ENCODE measurements around the gene EED. TPM values are rescaled to one million over a fixed set of nuclear protein-coding genes. Genes with fewer than 3 reads are reported as not detected.
A peak's percentile ranks its signal among the peaks of the same experiment; 100 is the strongest.

The EED gene, protein sequence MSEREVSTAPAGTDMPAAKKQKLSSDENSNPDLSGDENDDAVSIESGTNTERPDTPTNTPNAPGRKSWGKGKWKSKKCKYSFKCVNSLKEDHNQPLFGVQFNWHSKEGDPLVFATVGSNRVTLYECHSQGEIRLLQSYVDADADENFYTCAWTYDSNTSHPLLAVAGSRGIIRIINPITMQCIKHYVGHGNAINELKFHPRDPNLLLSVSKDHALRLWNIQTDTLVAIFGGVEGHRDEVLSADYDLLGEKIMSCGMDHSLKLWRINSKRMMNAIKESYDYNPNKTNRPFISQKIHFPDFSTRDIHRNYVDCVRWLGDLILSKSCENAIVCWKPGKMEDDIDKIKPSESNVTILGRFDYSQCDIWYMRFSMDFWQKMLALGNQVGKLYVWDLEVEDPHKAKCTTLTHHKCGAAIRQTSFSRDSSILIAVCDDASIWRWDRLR
- total RNA-seq (2013), result 13.3 TPM
- polyA plus RNA-seq (10 to 100 TPM in 1 of 3 donors, 1 to 10 TPM in 2; 2.3 to 17.8 (median 5.1) TPM), polyA minus RNA-seq (4.1 and 4.6 TPM in 2 replicates), total RNA-seq (9.6 to 33.7 (median 28.8) reads per million in 11 experiments)

DNA sequence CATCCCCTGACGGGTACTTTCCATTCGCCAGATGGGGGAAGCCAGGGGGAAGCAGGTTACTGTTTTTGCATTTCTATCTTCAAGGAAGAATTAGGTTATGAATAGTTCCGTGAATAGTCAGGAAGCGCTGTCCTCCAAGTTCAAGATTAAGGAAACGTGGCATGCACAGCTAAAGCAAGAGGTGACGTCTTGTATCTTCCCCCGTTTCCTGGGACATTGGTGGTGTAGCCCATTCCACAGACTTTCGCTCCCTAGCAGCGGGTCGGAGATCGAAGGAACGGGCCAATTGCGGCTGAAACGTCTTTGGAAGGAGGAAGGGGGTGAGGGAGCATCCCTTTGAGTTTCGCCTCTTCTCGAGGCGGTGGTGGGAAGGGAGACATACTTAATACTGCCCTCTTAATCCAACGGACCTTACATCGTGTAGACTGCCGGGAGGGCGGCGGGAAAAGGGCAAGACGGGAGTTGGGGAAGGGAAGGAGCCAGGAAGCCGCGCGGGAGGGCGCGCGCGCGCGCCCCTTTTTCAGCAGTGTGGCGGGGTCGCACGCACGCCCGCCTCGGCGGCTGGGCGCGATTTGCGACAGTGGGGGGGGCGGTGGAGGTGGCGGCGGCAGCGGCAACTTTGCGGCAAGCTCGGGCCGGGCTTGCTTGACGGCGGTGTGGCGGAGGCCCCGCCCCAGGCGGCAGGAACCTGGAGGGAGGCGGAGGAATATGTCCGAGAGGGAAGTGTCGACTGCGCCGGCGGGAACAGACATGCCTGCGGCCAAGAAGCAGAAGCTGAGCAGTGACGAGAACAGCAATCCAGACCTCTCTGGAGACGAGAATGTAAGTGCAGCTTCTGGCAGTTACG, at the start of gene EED:
EED (plus strand) TSS at position 232 of the 847 bp plus-strand sequence; CDS start at position 709, 477 bp downstream.
- H3K4me1 Mint-ChIP-seq, result peaks cover 29% of the 10 kb centered on the region
- Histone ChIP-seq H3K4me2 (replicated peaks; ENCODE audit: extremely low read depth, low read length, poor library complexity, severe bottlenecking) (peak within 1 kb of the TSS; percentile 91), H3K79me2 (ENCODE audit: insufficient read depth, low read length) (peaks cover 45% of the 10 kb centered on the region), H3K9ac (ENCODE audit: insufficient read depth, low read length, poor library complexity, severe bottlenecking) (peak within 1 kb of the TSS; percentile 95), H3K36me3 (replicated peaks in 1 of 2; ENCODE audit: control insufficient read depth in 1 of 2, insufficient read depth in 2 of 2, low read length in 2 of 2) (no peaks in the 10 kb centered on the region), H3K27ac (ENCODE audit: low read depth in 1 of 2, low read length in 2 of 2) (peak within 1 kb of the TSS; percentile 95 to 99), H3K4me1 (ENCODE audit: control insufficient read depth in 1 of 2, insufficient read depth in 2 of 2, low read length in 2 of 2) (peaks cover 23 to 25% of the 10 kb centered on the region in 2 donors), H3K27me3 (ENCODE audit: control insufficient read depth in 2 of 2, insufficient read depth in 2 of 2, low read length in 2 of 2) (no peaks in the 10 kb centered on the region), H3K4me3 (replicated peaks in 1 of 3; ENCODE audit: low read depth in 2 of 3, low read length in 3 of 3) (peak within 1 kb of the TSS; percentile 69 to 100 (median 99)), H2AFZ (ENCODE audit: insufficient read depth, low read depth, low read length, poor library complexity, severe bottlenecking) (peak within 1 kb of the TSS; percentile 93), H3K9me3 (replicated peaks in 1 of 2; ENCODE audit: control insufficient read depth in 1 of 2, insufficient read depth in 1 of 2, low read length in 2 of 2) (no peaks in the 10 kb centered on the region), H4K20me1 (ENCODE audit: insufficient read depth, low read length) (peaks cover 36% of the 10 kb centered on the region)
- no peaks in the 10 kb centered on the region for H3K36me3 Mint-ChIP-seq
- under 1% methylated on average over 51 of the region's 64 CpGs for WGBS (ENCODE audit: insufficient coverage)
- no peak within 1 kb of the TSS for H3K27ac Mint-ChIP-seq
- peak within 1 kb of the TSS in 1 of 2 donors; percentile 20 for H3K4me3 Mint-ChIP-seq
- intact Hi-C loops (cut with micrococcal nuclease), result loop anchor here (1.0 to 10.0 kb wide), 4 partner anchors 175 to 580 kb away; partner anchors contain the start of genes CCDC83 (in 1 of the 2), CREBZF (in 1 of the 2) and PICALM (in 1 of the 2)
- H3K9me3 Mint-ChIP-seq, result no peaks in the 10 kb centered on the region
- H3K27me3 Mint-ChIP-seq (ENCODE audit: low read depth in 3 of 3), result peaks cover 0 to 3% (median 0%) of the 10 kb centered on the region in 3 donors
- DNase-seq, result peak; percentile 93 to 96 (median 95)
- TF ChIP-seq CTCF (IDR thresholded peaks at IDR 0.05), result no peak

GRCh38 chr11:86194998-86195397, 49.6 kb upstream of the EED start:
- Mint-ChIP-seq H3K4me1 (peaks cover 67% of the 10 kb centered on the region), H3K27ac (peak overlapping the region in 1 of 7 donors; percentile 54), H3K9me3 (peaks cover 0 to 2% (median 0%) of the 10 kb centered on the region in 7 donors), H3K36me3 (no peaks in the 10 kb centered on the region), H3K27me3 (ENCODE audit: low read depth in 3 of 3) (peaks cover 0 to 3% (median 0%) of the 10 kb centered on the region in 3 donors), H3K4me3 (no peak overlapping the region)
- Histone ChIP-seq H3K9ac (ENCODE audit: insufficient read depth, low read length, poor library complexity, severe bottlenecking) (no peak overlapping the region), H3K36me3 (replicated peaks in 1 of 2; ENCODE audit: control insufficient read depth in 1 of 2, insufficient read depth in 2 of 2, low read length in 2 of 2) (no peaks in the 10 kb centered on the region), H3K4me3 (replicated peaks in 1 of 3; ENCODE audit: low read depth in 2 of 3, low read length in 3 of 3) (no peak overlapping the region), H3K27me3 (ENCODE audit: control insufficient read depth in 2 of 2, insufficient read depth in 2 of 2, low read length in 2 of 2) (no peaks in the 10 kb centered on the region), H3K4me2 (replicated peaks; ENCODE audit: extremely low read depth, low read length, poor library complexity, severe bottlenecking) (no peak overlapping the region), H3K27ac (ENCODE audit: low read depth in 1 of 2, low read length in 2 of 2) (no peak overlapping the region), H3K9me3 (replicated peaks in 1 of 2; ENCODE audit: control insufficient read depth in 1 of 2, insufficient read depth in 1 of 2, low read length in 2 of 2) (no peaks in the 10 kb centered on the region), H2AFZ (ENCODE audit: insufficient read depth, low read depth, low read length, poor library complexity, severe bottlenecking) (no peak overlapping the region), H3K79me2 (ENCODE audit: insufficient read depth, low read length) (no peaks in the 10 kb centered on the region), H3K4me1 (ENCODE audit: control insufficient read depth in 1 of 2, insufficient read depth in 2 of 2, low read length in 2 of 2) (peaks cover 62 to 72% of the 10 kb centered on the region in 2 donors), H4K20me1 (ENCODE audit: insufficient read depth, low read length) (no peaks in the 10 kb centered on the region)
- intact Hi-C loops (cut with micrococcal nuclease), result no loop called here
- WGBS (ENCODE audit: insufficient coverage), result 97% methylated on average over 18 of the region's 18 CpGs
- no peak for TF ChIP-seq CTCF (IDR thresholded peaks at IDR 0.05)
- DNase-seq, result no peak

All from CD14-positive monocyte (primary cell).